Uterus (tissue), 4 donors: ENCODE results near the gene SEC14L5. TPM values are rescaled to one million over a fixed set of nuclear protein-coding genes. Genes with fewer than 3 reads are reported as not detected.
"Not testable (repeated sequence)": the region's sequence is repeated elsewhere in the genome, so short reads cannot be mapped to it uniquely, and the experiment has no call there.

Source experiments
- DNase-seq, 2 donors: peaks; one replicate each; pipeline ENCODE4 v3.0.0-alpha.2; 2019 to 2020
- H3K27ac ChIP-seq, 2 donors: fragments of 200-600 bp; sonication (generic); 1 replicate in 1 of 2; 2 replicates in 1 of 2; pipeline ENCODE4 v1.5.1; 2016 to 2018
- H3K27me3 ChIP-seq, 2 donors: fragments of 200-600 bp; sonication (generic); one replicate each; pipeline ENCODE4 v1.5.1; 2018 to 2019; ENCODE audit warnings: control low read depth in 1 of 2
- H3K36me3 ChIP-seq, 2 donors: fragments of 200-600 bp; sonication (generic); one replicate each; pipeline ENCODE4 v1.5.1; 2019; ENCODE audit warnings: control low read depth in 1 of 2
- H3K4me1 ChIP-seq, 2 donors: fragments of 200-600 bp; sonication (generic); one replicate each; pipeline ENCODE4 v1.5.1; 2018 to 2019; ENCODE audit warnings: control low read depth in 1 of 2
- H3K4me3 ChIP-seq, 2 donors: fragments of 200-600 bp; sonication (generic); 1 replicate in 1 of 2; 2 replicates in 1 of 2; pipeline ENCODE4 v1.5.1; 2018 to 2019; ENCODE audit warnings: mild to moderate bottlenecking in 1 of 2
- H3K9me3 ChIP-seq, 2 donors: fragments of 200-600 bp; sonication (generic); one replicate each; pipeline ENCODE4 v1.5.1; 2019; ENCODE audit warnings: control low read depth in 1 of 2
- CTCF ChIP-seq, 4 experiments: fragments of 200-600 bp in 2 of 4; fragments of 450-650 bp in 2 of 4; sonication (generic) in 2 of 4; IDR thresholded peaks; one replicate each; pipeline ENCODE4 v1.5.1; 2016 to 2019; ENCODE audit warnings: antibody characterized with exemption in 4 of 4, mild to moderate bottlenecking in 2 of 4, moderate library complexity in 1 of 4
- POLR2A ChIP-seq, 2 donors: fragments of 450-650 bp; IDR thresholded peaks; one replicate each; pipeline ENCODE4 v1.6.1; 2016; ENCODE audit warnings: antibody characterized with exemption in 2 of 2, mild to moderate bottlenecking in 1 of 2, moderate library complexity in 1 of 2
- intact Hi-C: fragments of 100-400 bp; cut with DNase I; formaldehyde crosslinking; loops from one replicate; pipeline ENCODE4 v1.15.1; 2023; ENCODE audit warnings: low total_unique reads
- total RNA-seq, 4 donors: library from RNA; depleted of rRNA in 3 of 4; stranded (reverse); fragments of >200 nt in 3 of 4; gene quantifications; one replicate each; pipeline versions ENCODE4 v1.1.0 to v1.2.4, GENCODE V29; 2014 to 2023
- donor health status: DM: yes; HTN: yes; CAD: no.

The SEC14L5 gene
- total RNA-seq, 4 donors from 2014 or later = 0.28 to 2.0 TPM; not detected in 2

- no peak for DNase-seq
- TF ChIP-seq CTCF (IDR thresholded peaks at IDR 0.05) (no peak), POLR2A (IDR thresholded peaks at IDR 0.05) (no peak)
- intact Hi-C loops = no loop called here
- Histone ChIP-seq H3K9me3 (no peaks in the 10 kb centered on the region), H3K4me3 (no peak overlapping the region), H3K27me3 (no peaks in the 10 kb centered on the region), H3K36me3 (no peaks in the 10 kb centered on the region), H3K4me1 (no peaks in the 10 kb centered on the region), H3K27ac (no peak overlapping the region)
Observed at GRCh38 chr16:5044011-5044540, 85.9 kb downstream of the SEC14L5 start.

GRCh38 chr16:5044581-5044980 is 86.5 kb downstream of the SEC14L5 start:
- H3K9me3 ChIP-seq, H3K4me3 ChIP-seq, DNase-seq, H3K36me3 ChIP-seq, intact Hi-C loops, H3K4me1 ChIP-seq, H3K27me3 ChIP-seq, H3K27ac ChIP-seq: not testable (repeated sequence)

GRCh38 chr16:5045499-5046115 is 87.5 kb downstream of the SEC14L5 start:
- no peaks in the 10 kb centered on the region for H3K27me3 ChIP-seq
- no peaks in the 10 kb centered on the region for H3K4me1 ChIP-seq
- DNase-seq = no peak
- TF ChIP-seq CTCF (IDR thresholded peaks at IDR 0.05) (no peak), POLR2A (IDR thresholded peaks at IDR 0.05) (no peak)
- no peaks in the 10 kb centered on the region for H3K36me3 ChIP-seq
- H3K9me3 ChIP-seq = no peaks in the 10 kb centered on the region
- H3K4me3 ChIP-seq = no peak overlapping the region
- H3K27ac ChIP-seq = no peak overlapping the region
- intact Hi-C loops = no loop called here

GRCh38 chr16:5046914-5047313 is 88.8 kb downstream of the SEC14L5 start:
- DNase-seq = no peak

GRCh38 chr16:5054876-5055865 is 97.0 kb downstream of the SEC14L5 start:
- Histone ChIP-seq H3K27me3 (no peaks in the 10 kb centered on the region), H3K36me3 (no peaks in the 10 kb centered on the region), H3K4me1 (no peaks in the 10 kb centered on the region), H3K9me3 (no peaks in the 10 kb centered on the region), H3K27ac (no peak overlapping the region), H3K4me3 (no peak overlapping the region)
- no peak for DNase-seq
- intact Hi-C loops = no loop called here
- TF ChIP-seq POLR2A (IDR thresholded peaks at IDR 0.05) (no peak), CTCF (IDR thresholded peaks at IDR 0.05) (no peak)

More at GRCh38 chr16:5046914-5047313, 88.8 kb downstream of the SEC14L5 start:
- H3K27ac ChIP-seq = no peak overlapping the region
- no peaks in the 10 kb centered on the region for H3K9me3 ChIP-seq
- no peaks in the 10 kb centered on the region for H3K4me1 ChIP-seq
- H3K4me3 ChIP-seq = no peak overlapping the region
- H3K36me3 ChIP-seq = no peaks in the 10 kb centered on the region
- TF ChIP-seq CTCF (IDR thresholded peaks at IDR 0.05) (no peak), POLR2A (IDR thresholded peaks at IDR 0.05) (no peak)
- H3K27me3 ChIP-seq = no peaks in the 10 kb centered on the region
- intact Hi-C loops = no loop called here
